Measurements from ENCODE around the gene PPM1H. TPM values are rescaled to one million over a fixed set of nuclear protein-coding genes. Genes with fewer than 3 reads are reported as not detected.

The PPM1H gene
- total and polyA plus RNA-seq, 2 of the 8 experiments (the other 6 are each of a cell fraction or from before 2014, with no cell fraction given): 16.4 to 36.1 TPM

GRCh38 chr12:62977883-62978282 lies 42.9 kb upstream of the PPM1H start:
- Histone ChIP-seq H3K4ac (replicated peaks; ENCODE audit: insufficient read length, low read depth, low read length) (no peak overlapping the region), H3K79me2 (ENCODE audit: control insufficient read depth in 1 of 2, insufficient read depth in 2 of 2, low read length in 2 of 2) (no peaks in the 10 kb centered on the region), H2BK15ac (ENCODE audit: low read length) (no peak overlapping the region), H2BK5ac (ENCODE audit: low read depth, low read length) (no peak overlapping the region), H3K4me3 (ENCODE audit: extremely low read depth in 1 of 4, insufficient read depth in 2 of 4, low read depth in 3 of 4, low read length in 4 of 4) (no peak overlapping the region), H2BK120ac (replicated peaks; ENCODE audit: low read depth, low read length) (no peak overlapping the region), H3K23me2 (ENCODE audit: low read depth, low read length) (no peaks in the 10 kb centered on the region), H3K14ac (ENCODE audit: insufficient read length) (no peak overlapping the region), H4K8ac (ENCODE audit: extremely low read depth, insufficient read depth, low read length) (no peak overlapping the region), H3K27ac (ENCODE audit: low read depth, low read length) (no peak overlapping the region), H3K9ac (replicated peaks in 1 of 4; ENCODE audit: extremely low read depth in 1 of 4, low read depth in 3 of 4, low read length in 3 of 4) (no peak overlapping the region), H2BK20ac (ENCODE audit: low read length) (no peak overlapping the region), H3K27me3 (replicated peaks in 1 of 4; ENCODE audit: control insufficient read depth in 3 of 4, extremely low read depth in 1 of 4, insufficient read depth in 3 of 4, low read length in 3 of 4) (no peaks in the 10 kb centered on the region), H4K91ac (replicated peaks; ENCODE audit: insufficient read length, low read length) (no peak overlapping the region), H2AFZ (ENCODE audit: low read length) (no peak overlapping the region), H4K20me1 (replicated peaks in 1 of 2; ENCODE audit: control insufficient read depth in 1 of 2, insufficient read depth in 2 of 2, low read length in 2 of 2) (no peaks in the 10 kb centered on the region), H3K56ac (replicated peaks; ENCODE audit: insufficient read length, low read depth, low read length) (no peak overlapping the region), H3K4me1 (replicated peaks in 1 of 4; ENCODE audit: control insufficient read depth in 3 of 4, insufficient read depth in 4 of 4, low read length in 3 of 4) (no peaks in the 10 kb centered on the region), H3K18ac (ENCODE audit: extremely low read depth, low read length) (no peak overlapping the region), H2BK12ac (ENCODE audit: low read depth, low read length) (no peak overlapping the region), H4K5ac (ENCODE audit: insufficient read length, low read depth, low read length) (no peak overlapping the region), H3K79me1 (ENCODE audit: low read depth, low read length) (no peaks in the 10 kb centered on the region), H3K36me3 (ENCODE audit: control insufficient read depth in 2 of 4, insufficient read depth in 4 of 4, low read length in 3 of 4) (no peaks in the 10 kb centered on the region), H2AK5ac (ENCODE audit: low read depth, low read length) (no peak overlapping the region), H3K23ac (ENCODE audit: insufficient read length) (no peak overlapping the region), H3K9me3 (ENCODE audit: insufficient read depth in 2 of 2, low read depth in 1 of 2, low read length in 1 of 2) (no peaks in the 10 kb centered on the region), H3K4me2 (ENCODE audit: insufficient read depth in 1 of 2, low read depth in 2 of 2, low read length in 2 of 2) (no peak overlapping the region)
- no peak for TF ChIP-seq SP1 (IDR thresholded peaks at IDR 0.05; ENCODE audit: low read depth, low read length)
- no peak for TF ChIP-seq CEBPB (IDR thresholded peaks at IDR 0.05; ENCODE audit: low read depth, low read length)
- TF ChIP-seq POLR2AphosphoS5 (IDR thresholded peaks at IDR 0.05; ENCODE audit: low read depth, low read length): no peak
- no peak for TF ChIP-seq TBP (IDR thresholded peaks at IDR 0.05; ENCODE audit: low read depth, low read length)
- TF ChIP-seq MAX (IDR thresholded peaks at IDR 0.05): no peak
- no peak for TF ChIP-seq SP4 (IDR thresholded peaks at IDR 0.05; ENCODE audit: low read length)
- CTCF ChIA-PET (ENCODE audit: partially characterized antibody): interaction anchor here (0.6 to 2.0 kb wide), 2 partner anchors 43 to 554 kb away, joined by 3 to 5 read pairs; partner anchors contain the start of gene PPM1H
- no peak for DNase-seq (ENCODE audit: low read depth in 1 of 2, low spot score in 2 of 2)
- POLR2A ChIA-PET (ENCODE audit: partially characterized antibody): no interaction called here
- 90% methylated on average over 1 of the region's 1 CpG; no CpG with 5 or more reads in 1 of the 2 experiments for WGBS, 2 experiments (ENCODE audit: extremely low coverage in 1 of 2, insufficient coverage in 1 of 2, insufficient read length in 1 of 2, insufficient replicate concordance in 2 of 2, low coverage in 1 of 2, low lambda C conversion rate in 2 of 2, missing lambda C conversion rate in 1 of 2)
- FAIRE-seq: no peak
